Raji (cell line): ENCODE results near the gene PARP3.

Source experiments
- POLR2A ChIP-seq: IDR thresholded peaks from 2 replicates; pipeline ENCODE4 v1.6.1; 2011; ENCODE audit warnings: low read depth, low read length, control low read depth; ENCODE audit not compliant: insufficient read depth

The PARP3 gene

DNA sequence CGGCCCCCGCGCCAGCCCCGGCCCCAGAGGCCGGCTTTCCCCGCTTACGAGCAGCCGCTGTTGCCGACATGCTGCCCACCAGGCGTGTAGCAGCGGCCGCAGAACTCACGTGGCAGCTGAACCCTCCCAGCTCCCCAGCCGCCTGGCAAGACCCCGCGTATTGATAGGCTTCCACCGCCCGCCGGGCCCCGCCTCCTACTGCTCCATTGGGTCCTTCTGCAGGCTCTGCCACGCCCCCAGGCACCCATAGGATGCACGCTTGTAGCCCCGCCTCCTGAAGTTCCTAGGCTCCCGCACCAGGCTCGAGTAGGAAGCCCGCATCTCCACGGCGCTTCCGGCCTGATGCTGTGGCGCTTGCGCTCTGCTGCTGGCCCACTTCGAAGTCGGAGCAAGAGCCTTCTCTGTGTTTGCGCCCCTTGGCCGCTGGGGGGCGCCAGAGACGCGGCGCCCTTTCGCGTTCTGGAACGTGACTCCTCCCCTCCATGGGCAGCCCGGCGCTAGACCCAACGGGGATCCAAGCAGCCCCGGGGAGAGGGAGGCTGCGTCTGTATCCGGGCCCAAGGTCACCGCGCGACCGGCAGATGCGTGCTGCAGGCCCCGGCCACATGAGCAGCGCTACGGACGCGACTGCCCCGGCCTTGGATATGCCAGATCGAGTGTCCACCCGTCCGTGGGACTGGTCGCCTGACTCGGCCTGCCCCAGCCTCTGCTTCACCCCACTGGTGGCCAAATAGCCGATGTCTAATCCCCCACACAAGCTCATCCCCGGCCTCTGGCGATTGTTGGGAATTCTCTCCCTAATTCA, at the start of gene PARP3, which contains the start of gene RRP9:
Gene PARP3 (plus strand): TSS at position 566 of the 805 bp plus-strand sequence. CDS start 993 bp downstream, outside the sequence.
Gene RRP9 (minus strand): TSS at position 107 of the 805 bp plus-strand sequence. CDS start 37 bp downstream, at position 70.
- peak; percentile 75 for TF ChIP-seq POLR2A

DNA sequence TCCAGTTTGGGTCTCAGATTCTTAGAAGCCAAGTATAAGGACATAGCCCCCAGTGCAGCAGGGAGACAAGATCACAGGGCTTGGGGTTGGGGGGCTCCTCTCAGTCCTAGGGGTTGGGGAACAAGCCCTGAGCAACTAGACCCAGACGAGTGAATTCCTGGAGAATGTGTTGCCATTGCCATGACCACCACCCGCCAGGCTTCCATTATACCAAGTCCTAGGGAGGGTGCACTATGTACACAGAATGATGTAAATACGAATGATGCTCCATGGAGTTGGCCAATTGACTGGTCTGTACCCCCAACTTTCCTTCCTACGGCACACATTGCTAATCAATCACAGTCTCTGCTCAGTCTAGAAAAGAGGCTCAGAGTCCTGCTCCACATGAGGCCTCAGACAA, 47.8 kb upstream of the PARP3 start:
- TF ChIP-seq POLR2A = no peak

DNA sequence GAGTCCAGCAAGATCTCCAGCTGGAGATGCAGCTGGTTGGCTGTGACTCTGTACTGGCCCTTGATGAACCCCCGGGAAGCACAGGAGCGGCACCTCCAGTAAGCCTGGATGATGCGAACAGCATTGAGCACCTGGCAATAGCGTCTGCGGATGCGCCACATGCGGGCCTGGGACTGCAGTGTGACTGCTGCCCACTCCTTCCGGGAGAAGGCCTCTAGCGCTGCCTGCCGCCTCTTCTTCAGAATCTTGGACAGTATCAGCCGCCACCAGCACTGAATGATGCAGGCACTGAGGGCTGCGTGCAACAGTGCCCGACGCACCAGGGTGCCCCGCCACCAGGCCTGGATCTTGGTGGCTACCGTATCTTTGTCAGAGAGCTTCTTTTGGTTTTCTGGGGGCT, 47.2 kb upstream of the PARP3 start:
- TF ChIP-seq POLR2A = no peak

DNA sequence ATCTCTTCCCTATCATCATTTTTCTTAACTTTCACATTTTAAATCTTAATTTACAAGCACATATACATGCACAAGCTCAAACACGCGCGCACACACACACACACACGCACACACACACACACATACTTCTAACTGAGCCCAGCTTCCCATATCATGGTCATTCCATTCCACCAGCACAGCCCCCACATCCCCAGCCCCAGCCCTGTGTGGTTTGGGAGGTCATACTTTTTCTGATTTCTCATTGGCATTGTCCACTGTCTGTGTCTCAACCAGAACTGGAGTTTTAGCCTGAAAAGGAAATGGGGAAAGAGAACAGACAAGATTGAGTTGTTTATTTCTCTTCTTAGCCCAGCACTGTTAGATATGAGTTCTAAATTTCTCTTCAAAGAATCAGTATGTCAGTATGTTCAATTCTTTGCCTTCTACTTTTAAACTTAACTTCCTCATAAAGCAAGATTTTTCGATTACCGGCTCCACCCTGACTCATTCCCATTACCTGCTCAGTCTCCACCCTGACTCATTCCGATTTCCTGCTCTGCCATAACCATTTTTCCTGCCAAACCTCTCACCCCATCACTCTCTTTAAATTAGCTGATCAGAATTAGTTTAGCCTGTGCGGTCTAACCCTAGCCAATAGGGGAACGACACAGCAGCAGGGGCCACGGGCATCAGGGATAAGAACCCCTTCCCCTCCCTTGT, 45.4 kb upstream of the PARP3 start:
- TF ChIP-seq POLR2A = no peak

DNA sequence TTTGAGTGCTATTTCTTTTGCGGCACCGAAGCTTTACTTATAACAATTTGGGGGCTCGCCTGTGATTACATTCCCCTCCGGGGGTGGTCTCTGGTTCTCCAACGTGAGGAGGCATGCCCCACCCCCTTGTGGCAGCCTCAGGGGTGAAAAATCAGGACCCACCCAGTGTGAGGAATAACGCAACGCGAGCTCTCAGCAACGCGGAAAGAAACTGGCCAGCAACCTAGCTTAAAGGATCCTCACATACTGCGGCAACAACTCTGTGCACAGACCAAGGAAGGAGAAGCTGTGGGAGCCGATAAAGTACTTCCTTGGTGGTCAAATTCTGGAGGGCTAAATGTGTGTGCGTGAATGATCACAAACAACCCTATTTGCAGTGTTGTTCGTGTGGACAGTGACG, 44.8 kb upstream of the PARP3 start:
- TF ChIP-seq POLR2A = no peak

DNA sequence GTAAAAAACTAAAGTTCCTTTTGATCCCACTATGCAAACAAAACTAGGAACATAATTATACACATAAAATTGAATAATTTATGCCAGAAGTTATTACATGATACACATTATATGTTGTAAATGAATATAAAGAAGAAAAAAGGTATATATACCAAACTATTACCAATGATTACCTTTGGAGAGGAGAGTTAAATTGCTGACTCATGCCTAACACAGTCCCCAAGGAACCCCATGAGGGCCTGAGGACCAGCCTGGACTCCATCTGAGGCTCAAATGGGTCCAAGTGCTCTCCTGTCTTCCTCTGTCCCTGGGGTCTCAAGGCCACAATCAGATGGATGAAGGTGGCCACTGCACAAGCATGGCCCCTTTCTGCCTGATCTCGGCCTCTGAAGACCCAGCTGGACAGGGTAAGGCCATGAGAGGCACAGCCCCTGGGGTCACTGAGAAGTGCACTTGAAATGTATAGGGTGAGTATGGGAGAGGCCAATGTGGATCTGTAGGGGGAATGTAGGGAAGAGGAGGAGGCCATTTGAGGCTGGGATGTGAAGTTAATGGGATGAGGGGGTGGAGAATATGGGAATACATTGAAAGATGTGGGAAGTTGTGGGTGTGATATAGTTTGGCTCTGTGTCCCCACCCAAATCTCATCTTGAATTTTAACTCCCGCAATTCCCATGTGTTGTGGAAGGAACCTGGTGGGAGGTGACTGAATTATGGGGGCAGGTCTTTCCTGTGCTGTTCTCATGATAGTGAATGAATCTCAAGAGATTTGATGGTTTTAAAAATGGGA, 37.9 kb upstream of the PARP3 start:
- TF ChIP-seq POLR2A = no peak

DNA sequence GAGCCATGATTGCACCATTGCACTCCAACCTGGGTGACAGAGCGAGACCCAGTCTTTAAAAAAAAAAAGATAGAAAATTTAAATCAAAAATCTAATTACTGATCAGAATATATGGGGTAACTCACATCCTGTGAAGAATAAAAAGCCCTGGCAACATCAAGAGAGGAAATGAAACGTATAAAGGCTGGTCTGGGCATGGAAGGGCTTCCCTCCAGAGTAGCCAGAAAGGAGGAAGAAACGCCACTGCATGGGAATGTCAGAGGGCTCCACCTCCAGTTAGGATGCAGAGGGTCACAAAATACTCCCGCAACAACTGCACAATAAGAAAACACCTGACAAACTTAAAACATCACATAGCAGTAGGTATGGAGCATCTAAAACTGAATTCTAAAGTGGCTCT, 34.1 kb upstream of the PARP3 start:
- no peak for TF ChIP-seq POLR2A

DNA sequence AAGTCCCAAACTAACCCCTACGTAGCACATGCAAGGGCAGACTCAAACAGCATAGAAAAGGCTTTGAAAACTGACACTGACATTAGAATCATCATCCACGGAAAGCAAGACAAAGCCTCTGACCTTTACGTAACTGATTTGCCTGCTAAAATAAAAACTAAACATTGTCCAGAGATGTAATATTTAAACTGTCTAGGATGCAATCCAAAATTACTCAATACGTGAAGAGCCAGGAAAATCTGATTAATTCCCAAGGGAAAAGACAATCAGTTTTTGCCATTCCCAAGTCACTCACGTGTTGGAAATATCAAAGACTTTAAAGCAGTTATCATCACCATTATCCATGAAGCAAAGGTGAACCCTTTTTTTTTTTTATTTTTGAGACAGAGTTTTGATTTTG, 25.7 kb upstream of the PARP3 start:
- TF ChIP-seq POLR2A = no peak

DNA sequence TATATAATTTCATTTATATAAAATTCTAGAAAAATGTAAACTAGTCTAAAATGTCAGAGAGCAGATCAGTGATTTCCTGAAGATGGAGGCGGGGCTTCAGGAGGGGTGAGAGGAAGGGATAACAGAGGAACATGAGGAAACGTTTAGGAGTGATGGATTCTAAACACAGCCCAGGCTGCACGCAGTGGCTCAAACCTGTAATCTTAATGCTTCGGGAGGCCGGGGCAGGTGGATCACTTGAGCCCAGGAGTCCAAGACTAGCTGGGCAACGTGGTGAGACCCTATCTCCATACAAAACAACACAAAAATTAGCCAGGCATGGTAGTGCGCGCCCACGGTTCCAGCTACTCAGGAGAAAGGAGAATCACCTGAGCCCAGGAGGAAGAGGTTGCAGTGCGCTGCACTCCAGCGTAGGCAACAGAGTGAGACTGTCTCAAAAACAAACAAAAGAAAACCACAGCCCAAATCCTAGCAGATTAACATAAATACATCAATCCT, 21.0 kb upstream of the PARP3 start:
- TF ChIP-seq POLR2A = no peak

DNA sequence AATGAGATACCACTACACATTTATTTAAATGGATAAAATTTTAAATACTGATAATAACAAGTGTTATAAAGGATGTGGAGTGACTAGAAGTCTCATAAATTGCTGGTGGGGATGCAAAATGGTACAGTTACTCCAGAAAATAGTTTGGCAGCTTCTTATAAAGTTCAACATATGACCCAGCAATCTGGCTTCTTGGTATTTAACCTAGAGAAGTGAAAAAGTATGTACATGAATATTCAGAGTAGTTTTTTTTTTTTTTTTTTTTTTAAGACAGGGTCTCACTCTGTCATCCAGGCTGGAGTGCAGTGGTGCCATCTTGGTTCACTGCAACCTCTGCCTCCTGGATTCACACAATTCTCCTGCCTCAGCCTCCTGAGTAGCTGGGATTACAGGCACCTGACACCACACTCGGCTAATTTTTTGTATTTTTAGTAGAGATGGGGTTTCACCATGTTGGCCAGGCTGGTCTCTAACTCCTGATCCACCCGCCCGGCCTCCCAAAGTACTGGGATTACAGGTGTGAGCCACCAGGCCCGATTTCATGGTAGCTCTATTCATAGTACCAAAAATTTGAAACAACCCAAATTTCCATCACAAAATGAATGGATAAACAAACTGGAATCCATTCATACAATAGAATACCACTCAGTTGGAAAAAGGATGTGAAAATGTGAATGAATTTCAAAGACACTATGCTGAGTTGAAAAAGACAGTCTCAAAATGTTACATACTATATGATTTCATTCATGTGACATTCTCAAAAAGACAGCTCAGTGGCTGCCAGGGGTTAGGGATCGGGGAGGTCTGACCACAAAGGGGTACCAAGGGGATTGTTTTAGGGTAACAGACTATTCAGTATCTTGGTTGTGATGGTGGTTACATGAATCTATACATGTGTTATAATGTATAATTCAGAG, 14.8 kb upstream of the PARP3 start:
- TF ChIP-seq POLR2A = no peak

DNA sequence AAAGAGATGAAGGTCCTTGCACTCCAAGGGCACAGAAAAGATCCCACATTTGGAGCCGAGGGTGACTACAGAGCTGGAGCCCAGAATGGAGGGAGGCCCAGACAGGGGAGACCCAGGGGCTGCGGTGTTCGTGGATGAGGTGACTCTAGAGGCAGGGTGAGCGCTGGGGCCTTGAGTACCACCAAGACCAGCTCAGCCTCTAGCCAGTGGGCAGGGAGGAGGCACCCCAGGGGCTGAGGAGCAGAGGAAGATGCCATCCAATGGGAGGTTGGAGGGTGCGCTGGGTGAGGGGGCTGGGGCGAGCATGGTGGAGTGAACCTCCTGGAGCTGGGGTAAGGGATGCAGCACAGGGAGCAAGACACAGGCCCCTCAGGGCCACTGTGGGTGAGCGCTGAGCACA, 13.7 kb upstream of the PARP3 start:
- no peak for TF ChIP-seq POLR2A

DNA sequence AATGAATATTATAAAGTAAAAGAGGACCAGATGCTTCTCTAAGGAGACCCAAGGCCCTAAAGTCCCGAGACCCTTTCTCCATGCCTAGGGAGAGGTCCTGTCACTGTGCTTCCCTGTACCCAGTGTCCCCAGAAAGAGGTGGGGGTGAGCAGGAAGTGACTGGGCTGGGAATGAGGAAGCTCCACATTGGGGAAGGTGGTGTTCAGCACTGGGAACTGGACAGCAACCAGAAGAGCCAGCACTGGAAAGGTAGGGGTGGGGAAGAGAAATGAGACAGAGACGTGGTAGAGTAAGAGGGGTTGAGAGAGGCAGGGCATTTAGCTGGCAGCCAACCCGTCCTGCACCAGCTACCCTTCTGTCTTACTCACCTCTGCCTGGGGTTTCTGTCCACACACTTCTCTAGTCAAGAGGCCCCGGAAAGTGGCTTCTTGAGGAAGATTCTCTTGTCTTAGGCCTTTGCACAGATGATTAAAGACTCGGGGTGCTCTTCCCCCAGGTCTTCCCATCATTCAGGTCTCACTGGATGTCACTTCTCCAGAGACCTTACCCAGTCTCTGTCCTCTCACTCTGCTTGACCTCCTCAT, 12.7 kb upstream of the PARP3 start:
- TF ChIP-seq POLR2A = no peak

DNA sequence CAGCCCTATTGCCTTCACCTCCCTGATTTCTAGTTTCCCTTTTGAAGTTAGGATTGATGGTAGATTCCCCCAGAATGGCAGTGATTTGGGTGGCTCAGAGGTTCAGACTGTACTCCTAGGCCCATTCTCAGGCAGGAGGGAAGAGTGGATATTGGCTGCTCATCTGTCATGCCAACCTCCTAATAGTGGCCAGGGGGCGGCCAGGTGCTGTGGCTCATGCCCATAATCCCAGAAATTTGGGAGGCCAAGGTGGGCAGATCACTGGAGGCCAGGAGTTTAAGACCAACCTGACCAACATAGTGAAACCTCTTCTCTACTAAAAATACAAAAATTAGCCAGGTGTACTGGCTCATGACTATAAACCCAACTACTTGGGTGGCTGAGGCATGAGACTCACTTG, 11.7 kb upstream of the PARP3 start:
- no peak for TF ChIP-seq POLR2A

DNA sequence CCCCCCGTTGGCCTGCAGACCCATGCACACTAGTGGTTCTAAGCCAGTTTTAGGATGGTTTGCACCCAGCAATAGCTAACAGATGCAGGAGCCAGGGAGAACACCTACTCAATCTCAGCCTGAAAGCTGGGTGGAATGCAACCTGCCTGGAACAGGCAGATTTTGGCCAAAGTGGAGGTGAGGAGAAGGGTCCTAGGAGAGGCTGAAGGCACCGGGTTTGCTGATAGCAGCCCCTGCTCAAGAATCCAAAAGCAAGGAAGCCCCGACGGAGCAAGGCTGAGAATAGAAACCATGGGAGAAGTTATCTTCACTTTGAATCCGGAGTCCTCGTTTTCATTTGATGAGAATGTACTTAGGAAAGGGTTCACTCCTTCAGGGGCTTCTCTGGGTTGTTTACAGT, 10.4 kb upstream of the PARP3 start:
- TF ChIP-seq POLR2A = no peak
